D721Med (cell line): Measurements from ENCODE around the gene CCL28.
A peak's percentile ranks its signal among the peaks of the same experiment; 100 is the strongest.
"Not testable (repeated sequence)": the region's sequence is repeated elsewhere in the genome, so short reads cannot be mapped to it uniquely, and the experiment has no call there.

Source experiments
- DNase-seq: peaks from one replicate; pipeline ENCODE4 v3.0.0; 2011; ENCODE audit warnings: low spot score; ENCODE audit not compliant: insufficient read length
- FAIRE-seq: peaks from 2 replicates; lab custom pipeline; 2011; peaks lifted over from hg19 to GRCh38; lab: Jason Lieb, UNC
- TF ChIP-seq, protein P1 (sequence below): IDR thresholded peaks from 2 replicates; pipeline ENCODE4 v1.5.1; 2012; ENCODE audit warnings: mild to moderate bottlenecking, control low read depth; ENCODE audit not compliant: insufficient read depth; ENCODE audit errors: missing control alignments

CCL28 gene

DNA sequence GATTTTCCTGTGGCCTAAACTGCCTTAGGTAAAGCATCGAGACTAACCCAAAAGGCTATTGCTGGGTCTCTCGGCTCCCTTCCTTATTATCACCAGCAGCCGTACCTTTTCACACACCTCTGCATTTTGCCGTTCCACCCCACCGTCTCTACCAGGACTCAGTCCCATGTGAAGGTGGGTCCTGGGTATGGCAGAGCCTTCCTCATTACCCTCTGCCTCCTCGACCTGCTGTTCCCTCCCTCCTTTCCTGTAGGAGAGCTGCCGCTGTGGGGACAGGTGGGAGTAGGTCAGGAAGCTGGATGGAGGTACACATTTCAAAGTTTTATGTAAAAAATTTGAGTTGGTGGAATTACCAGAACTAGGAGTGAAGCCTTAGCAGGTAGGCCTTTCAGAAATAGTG is 1.8 kb downstream of the CCL28 start:
- FAIRE-seq (no peak), DNase-seq (no peak)
- TF ChIP-seq, protein P1, sequence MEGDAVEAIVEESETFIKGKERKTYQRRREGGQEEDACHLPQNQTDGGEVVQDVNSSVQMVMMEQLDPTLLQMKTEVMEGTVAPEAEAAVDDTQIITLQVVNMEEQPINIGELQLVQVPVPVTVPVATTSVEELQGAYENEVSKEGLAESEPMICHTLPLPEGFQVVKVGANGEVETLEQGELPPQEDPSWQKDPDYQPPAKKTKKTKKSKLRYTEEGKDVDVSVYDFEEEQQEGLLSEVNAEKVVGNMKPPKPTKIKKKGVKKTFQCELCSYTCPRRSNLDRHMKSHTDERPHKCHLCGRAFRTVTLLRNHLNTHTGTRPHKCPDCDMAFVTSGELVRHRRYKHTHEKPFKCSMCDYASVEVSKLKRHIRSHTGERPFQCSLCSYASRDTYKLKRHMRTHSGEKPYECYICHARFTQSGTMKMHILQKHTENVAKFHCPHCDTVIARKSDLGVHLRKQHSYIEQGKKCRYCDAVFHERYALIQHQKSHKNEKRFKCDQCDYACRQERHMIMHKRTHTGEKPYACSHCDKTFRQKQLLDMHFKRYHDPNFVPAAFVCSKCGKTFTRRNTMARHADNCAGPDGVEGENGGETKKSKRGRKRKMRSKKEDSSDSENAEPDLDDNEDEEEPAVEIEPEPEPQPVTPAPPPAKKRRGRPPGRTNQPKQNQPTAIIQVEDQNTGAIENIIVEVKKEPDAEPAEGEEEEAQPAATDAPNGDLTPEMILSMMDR: no peak

GRCh38 chr5:43409809-43410271 is 2.4 kb downstream of the CCL28 start:
- FAIRE-seq (no peak), DNase-seq (no peak)
- TF ChIP-seq, protein P1: no peak

DNA sequence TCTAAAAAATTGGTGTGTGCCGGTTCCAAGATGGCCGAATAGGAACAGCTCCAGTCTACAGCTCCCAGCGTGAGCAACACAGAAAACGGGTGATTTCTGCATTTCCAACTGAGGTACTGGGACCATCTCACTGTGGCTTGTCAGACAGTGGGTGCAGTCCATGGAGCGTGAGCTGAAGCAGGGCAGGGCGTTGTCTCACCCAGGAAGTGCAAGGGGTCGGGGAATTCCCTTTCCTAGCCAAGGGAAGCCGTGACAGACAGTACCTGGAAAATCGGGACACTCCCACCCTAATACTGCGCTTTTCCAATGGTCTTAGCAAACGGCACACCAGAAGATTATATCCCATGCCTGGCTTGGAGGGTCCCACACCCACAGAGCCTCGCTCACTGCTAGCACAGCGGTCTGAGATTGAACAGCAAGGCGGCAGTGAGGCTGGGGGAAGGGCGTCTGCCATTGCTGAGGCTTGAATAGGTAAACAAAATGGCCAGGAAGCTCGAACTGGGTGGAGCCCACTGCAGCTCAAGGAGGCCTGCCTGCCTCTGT is 9.6 kb downstream of the CCL28 start:
- not testable (repeated sequence) for DNase-seq, FAIRE-seq

GRCh38 chr5:43401827-43402226 is 10.4 kb downstream of the CCL28 start:
- FAIRE-seq (no peak), DNase-seq (no peak)

GRCh38 chr5:43400082-43400481 is 12.1 kb downstream of the CCL28 start:
- DNase-seq (no peak), FAIRE-seq (no peak)
- TF ChIP-seq, protein P1: peak; percentile 11

More at GRCh38 chr5:43401827-43402226, 10.4 kb downstream of the CCL28 start:
- TF ChIP-seq, protein P1: no peak

DNA sequence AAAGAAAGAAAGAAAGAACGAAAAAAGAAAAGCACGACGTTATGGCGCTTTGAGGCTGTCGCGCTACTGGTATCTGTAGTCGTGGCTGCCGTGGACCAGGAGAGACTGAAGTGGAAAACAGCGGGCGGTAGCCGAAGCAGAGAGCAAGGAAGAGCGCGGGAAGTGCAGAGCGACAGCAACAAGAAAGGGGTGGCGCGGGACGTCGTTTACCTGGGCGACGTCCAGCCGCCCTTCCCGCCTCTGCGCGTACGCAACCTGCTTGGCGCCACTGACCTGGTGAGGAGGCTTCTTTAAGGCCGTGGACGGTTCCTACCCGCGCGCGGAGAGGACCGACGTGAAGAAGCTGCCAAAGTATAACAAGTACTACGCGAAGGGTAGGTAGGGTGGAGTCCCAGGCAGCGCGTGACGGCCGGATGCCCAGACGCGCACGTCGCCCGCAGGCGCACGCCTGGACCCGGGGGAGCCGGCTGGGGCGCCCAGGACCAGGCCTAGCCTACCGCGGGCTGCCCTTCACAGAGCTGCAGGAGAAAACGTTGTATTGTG is 15.4 kb downstream of the CCL28 start:
- DNase-seq: no peak
- TF ChIP-seq, protein P1: no peak
- FAIRE-seq: no peak

DNA sequence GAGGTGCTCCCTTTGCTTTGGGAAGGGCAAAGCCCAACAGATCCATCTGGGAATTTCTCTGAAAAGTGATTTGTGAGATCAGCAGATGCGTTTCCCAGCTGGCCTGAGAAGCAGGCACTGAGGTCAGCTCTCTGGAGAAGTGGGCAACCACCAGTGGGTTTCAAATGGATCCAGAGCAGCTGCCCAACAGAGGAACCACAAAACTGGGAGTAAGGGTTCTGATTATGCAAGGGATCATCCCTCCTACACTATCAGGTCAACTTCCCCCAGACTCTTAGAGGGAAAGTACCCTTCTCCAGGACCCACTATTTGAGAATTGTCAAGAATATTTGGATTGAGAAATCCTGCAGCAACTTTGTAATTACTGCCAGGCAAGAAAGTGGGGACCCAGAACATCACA is 21.7 kb downstream of the CCL28 start:
- FAIRE-seq (no peak), DNase-seq (no peak)
- TF ChIP-seq, protein P1: no peak
